K562 (cell line): ENCODE data around the gene WTIP. TPM values are rescaled to one million over a fixed set of nuclear protein-coding genes. Genes with fewer than 3 reads are reported as not detected.

Experiments used
- FUS ChIP-seq: fragments of 200-400 bp; formaldehyde crosslinking; optimal IDR thresholded peaks from 2 replicates; pipeline ENCODE3; 2017; ENCODE audit warnings: low read depth, low read length
- MBD1 ChIP-seq: fragments of 250-450 bp; sonication (Bioruptor Pico); IDR thresholded peaks from 2 replicates; pipeline ENCODE4 v1.8.0; 2022; ENCODE audit warnings: inconsistent platforms
- MTF1 ChIP-seq: fragments of 250-450 bp; sonication (Bioruptor Pico); IDR thresholded peaks from 2 replicates; pipeline ENCODE4 v1.9.0; 2021; ENCODE audit warnings: moderate library complexity, mild to moderate bottlenecking, inconsistent platforms, borderline replicate concordance
- MYNN ChIP-seq, 2 experiments: sonication (generic); formaldehyde crosslinking in 1 of 2; IDR thresholded peaks; 2 replicates each; pipeline versions ENCODE4 v1.5.0 to v1.6.1; 2016 to 2020; ENCODE audit warnings: antibody characterized with exemption in 1 of 2, missing genetic modification reagents in 1 of 2
- NR0B1 ChIP-seq: fragments of 450-650 bp; IDR thresholded peaks from one replicate; pipeline ENCODE4 v1.6.1; 2018; ENCODE audit warnings: mild to moderate bottlenecking, moderate library complexity; ENCODE audit not compliant: partially characterized antibody
- SMAD4 ChIP-seq: fragments of 250-450 bp; sonication (Bioruptor Pico); conservative IDR thresholded peaks from 2 replicates; pipeline ENCODE4 v1.8.0; 2021; ENCODE audit warnings: inconsistent platforms, mild to moderate bottlenecking, moderate library complexity
- TAF9B ChIP-seq: fragments of 450-650 bp; IDR thresholded peaks from 2 replicates; pipeline ENCODE4 v1.6.1; 2018; ENCODE audit warnings: mild to moderate bottlenecking; ENCODE audit not compliant: partially characterized antibody
- ZNF280A ChIP-seq: fragments of 450-650 bp; IDR thresholded peaks from 2 replicates; pipeline ENCODE4 v1.6.1; 2018; ENCODE audit warnings: mild to moderate bottlenecking, low read depth; ENCODE audit not compliant: partially characterized antibody
- polyA plus RNA-seq, 8 experiments: library from polyadenylated mRNA; depleted of rRNA in 4 of 8; stranded (reverse) in 5 of 8; unstranded in 3 of 8; fragments of >200 nt; fragmentation: Nextera tagmentation in 2 of 8; fragmentation: Illumina TruSeq in 1 of 8; extraction: Ambion mirVana in 2 of 8; extraction: Trizol in 1 of 8; gene quantifications; 2 replicates each; pipeline versions ENCODE4 v1.2.1 to v1.2.3, GENCODE V29; 2011 to 2014; ENCODE audit warnings: inconsistent platforms in 1 of 8, missing spikeins in 1 of 8
- total RNA-seq, 7 experiments: library from RNA; depleted of rRNA in 6 of 7; stranded (reverse); fragments of >200 nt in 6 of 7; fragmentation: Illumina TruSeq in 2 of 7; extraction: Trizol in 2 of 7; gene quantifications; 2 replicates each; pipeline versions ENCODE4 v1.2.1 to v1.2.3, GENCODE V29; 2011 to 2021; ENCODE audit warnings: low replicate concordance in 1 of 7

Gene WTIP
- total and polyA plus RNA-seq, 9 of the 15 experiments (the other 6 are each of a cell fraction or from before 2014, with no cell fraction given): under 0.01 to 0.54 (median 0.27) TPM; not detected in 1

- no peak for TF ChIP-seq SMAD4 (CRISPR knock-in tag)
- no peak for TF ChIP-seq MYNN (IDR thresholded peaks at IDR 0.05)
- no peak for TF ChIP-seq MYNN (CRISPR knock-in tag; IDR thresholded peaks at IDR 0.05)
- no peak for TF ChIP-seq MBD1 (CRISPR knock-in tag)
- no peak for TF ChIP-seq NR0B1
- TF ChIP-seq MTF1 (CRISPR knock-in tag): no peak
- TF ChIP-seq TAF9B: no peak
- TF ChIP-seq ZNF280A: no peak
- no peak for TF ChIP-seq FUS
- TF ChIP-seq, all 486 proteins: peak for 0
Observed at GRCh38 chr19:34505321-34506025, 23.9 kb downstream of the WTIP start (continued).
